Caki2 (cell line): Measurements from ENCODE around the gene SPSB3. TPM values are rescaled to one million over a fixed set of nuclear protein-coding genes. Genes with fewer than 3 reads are reported as not detected.
"Not testable (repeated sequence)": the region's sequence is repeated elsewhere in the genome, so short reads cannot be mapped to it uniquely, and the experiment has no call there.

Source experiments
- DNase-seq: peaks from one replicate; pipeline ENCODE4 v3.0.0-alpha.2; 2015; ENCODE audit warnings: low read depth
- in situ Hi-C: cut with HindIII; loops from 2 replicates; pipeline ENCODE4 v1.10.0; 2016; ENCODE audit warnings: low sequenced_read_pairs, low pct_unique_long_range_greater_than_20kb, mixed read lengths
- total RNA-seq: library from RNA; depleted of rRNA; stranded (reverse); fragments of >200 nt; shearing (Covaris generic); gene quantifications from 2 replicates; pipeline ENCODE4 v1.2.3, GENCODE V29; 2014; ENCODE audit warnings: low replicate concordance; rRNA removed

SPSB3 gene
- total RNA-seq, 1 experiment from 2014 or later: 87.3 TPM

DNA sequence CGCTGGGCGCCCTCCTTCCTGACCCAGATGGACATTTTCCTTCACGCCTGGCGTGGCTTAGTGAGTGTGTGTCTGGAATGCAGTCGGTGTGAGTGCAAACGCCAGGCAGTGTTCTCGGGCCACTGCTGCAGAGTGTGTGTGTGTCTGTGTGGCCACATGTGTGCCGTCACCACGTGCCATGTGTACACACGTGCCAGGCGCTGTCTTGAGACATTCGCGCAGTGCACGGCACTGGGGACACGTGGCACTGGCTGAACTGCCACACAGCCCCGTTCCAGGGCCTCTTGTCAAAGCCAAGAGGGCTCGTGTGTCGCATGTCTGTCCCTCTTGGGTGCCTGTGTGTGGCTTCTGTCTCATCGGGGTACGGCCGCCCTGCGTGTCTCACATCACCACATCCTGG is 47.6 kb downstream of the SPSB3 start:
- DNase-seq: no peak
- in situ Hi-C loops: no loop called here

DNA sequence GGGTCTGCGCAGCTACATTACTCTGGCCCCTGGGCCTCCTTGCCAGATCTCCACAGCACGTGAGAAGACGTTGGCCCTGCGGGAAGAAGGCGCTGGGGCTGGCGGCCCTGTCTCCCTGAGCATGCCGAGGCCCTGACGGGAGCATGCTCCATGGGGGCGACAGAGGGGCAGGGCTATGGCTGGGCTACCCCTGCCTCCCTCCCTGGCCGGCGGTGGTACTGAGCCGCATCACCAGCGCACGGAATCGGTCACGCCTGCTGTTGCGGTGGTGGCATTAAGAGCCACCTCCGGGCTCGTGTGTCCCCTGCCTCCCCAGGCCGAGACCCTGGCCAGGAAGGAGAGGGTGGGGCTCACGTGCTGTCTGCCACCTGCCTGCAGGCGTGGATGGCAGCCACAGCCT is 48.2 kb downstream of the SPSB3 start:
- in situ Hi-C loops: no loop called here
- DNase-seq: no peak

DNA sequence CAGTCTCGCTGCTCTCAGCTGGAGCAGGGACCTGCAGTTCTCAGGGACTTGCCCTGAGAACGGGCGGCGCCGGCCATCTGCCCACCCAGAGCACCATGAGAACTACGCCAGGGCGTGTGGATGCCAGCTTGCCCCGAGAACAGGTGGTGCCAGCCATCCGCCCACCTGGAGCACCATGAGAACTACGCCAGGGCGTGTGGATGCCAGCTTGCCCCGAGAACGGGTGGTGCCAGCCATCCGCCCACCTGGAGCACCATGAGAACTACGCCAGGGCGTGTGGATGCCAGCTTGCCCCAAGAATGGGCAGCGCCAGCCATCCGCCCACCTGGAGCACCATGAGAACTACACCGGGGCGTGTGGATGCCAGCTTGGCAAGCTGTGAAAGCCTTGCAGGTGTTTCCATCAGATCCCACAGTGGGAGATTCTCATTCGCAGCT is 49.8 kb downstream of the SPSB3 start:
- DNase-seq, in situ Hi-C loops: not testable (repeated sequence)

DNA sequence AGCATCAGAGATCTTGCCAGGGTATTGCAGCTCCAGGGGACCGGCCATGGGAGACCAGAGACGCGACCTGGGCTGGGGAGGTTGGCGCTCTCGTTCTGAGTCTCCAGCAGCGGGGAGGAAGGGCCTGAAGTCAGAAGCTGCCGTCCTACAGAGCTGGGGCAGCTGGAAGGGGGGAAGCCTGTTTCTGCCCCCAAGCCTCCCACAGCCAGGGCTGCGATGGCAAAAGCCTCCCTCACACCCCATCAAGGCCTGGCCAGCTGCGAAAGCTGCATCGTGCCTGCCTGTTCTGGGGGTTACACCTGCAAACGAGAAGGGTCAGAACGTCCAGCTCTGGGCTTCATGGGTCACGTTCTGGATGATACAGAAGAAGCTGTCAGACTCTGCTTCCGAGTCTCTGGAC is 50.3 kb downstream of the SPSB3 start:
- no peak for DNase-seq

DNA sequence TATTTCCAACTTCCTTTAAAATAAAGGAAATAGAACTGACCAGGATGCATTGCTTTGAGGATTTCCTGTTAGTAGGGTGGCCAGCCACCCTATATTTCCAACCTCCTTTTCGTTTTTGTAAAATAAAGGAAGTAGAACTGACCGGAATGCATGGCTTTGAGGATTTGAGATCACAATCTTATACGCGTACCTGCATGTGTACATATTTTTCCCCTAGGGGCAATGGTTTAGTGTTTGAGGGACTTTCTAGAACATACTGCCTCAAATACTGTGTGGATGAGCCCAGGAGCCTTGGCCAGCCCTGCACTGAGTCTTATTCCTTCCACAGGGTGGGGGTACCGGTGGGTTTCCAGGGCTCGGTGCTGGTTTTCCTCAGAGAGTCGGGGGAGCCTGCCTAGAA is 50.8 kb downstream of the SPSB3 start:
- no peak for DNase-seq
- in situ Hi-C loops: no loop called here

More for the DNA sequence above, 50.3 kb downstream of the SPSB3 start:
- in situ Hi-C loops: no loop called here

DNA sequence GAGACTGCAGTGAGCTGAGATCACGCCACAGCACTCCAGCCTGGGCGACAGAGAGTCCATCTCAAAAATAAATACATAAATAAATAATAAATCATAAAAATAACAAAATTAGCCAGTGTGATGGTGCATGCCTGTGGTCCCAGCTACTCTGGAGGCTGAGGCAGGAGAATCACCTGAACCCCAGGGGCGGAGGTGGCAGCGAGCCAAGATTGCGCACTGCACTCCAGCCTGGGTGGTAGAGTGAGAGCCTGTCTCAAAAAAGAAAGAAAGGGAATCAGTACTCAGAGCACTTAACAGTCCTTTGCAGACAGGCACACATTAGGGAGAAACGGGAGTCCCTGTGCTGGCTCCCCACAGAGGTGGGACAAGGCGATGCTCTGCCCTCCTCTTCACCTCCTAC is 51.3 kb downstream of the SPSB3 start:
- in situ Hi-C loops: no loop called here
- no peak for DNase-seq

DNA sequence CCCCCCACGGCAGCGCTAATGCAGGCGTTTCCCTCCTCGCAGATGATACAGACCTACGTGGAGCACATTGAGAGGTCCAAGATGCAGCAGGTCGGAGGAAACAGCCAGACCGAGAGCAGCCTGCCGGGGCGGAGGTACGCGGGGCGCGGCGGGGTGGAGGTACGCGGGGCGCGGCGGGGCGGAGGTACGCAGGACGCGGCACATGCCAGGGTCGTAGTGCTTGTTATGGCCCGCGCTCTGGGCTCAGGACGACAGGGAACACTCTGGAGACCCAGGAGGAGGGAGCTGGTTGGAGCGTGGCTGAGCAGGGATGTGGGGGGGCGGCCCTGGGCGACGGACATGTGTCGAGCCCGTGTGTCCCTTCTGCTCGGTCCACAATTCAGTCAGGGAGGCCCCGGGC is 52.9 kb downstream of the SPSB3 start:
- in situ Hi-C loops: no loop called here
- DNase-seq: no peak

DNA sequence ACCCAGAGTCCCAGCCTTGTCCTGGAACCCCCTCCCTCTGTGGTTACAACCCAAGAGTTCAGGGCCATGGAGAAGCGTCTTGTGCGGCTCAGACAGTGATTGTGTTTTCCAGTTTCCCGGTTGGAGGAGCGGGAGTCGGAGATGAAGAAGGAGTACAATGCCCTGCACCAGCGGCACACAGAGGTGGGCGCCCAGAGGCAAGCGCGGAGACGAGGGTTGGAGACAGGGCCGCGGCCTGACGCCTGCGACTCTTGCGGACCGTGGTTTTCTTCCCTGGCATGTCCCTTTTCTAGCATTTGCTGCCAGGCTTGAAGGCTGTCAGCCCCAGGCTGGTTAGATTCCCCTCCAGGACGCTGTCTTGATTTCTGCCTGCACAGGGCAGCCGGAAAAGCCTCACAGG is 53.3 kb downstream of the SPSB3 start:
- in situ Hi-C loops: no loop called here

DNA sequence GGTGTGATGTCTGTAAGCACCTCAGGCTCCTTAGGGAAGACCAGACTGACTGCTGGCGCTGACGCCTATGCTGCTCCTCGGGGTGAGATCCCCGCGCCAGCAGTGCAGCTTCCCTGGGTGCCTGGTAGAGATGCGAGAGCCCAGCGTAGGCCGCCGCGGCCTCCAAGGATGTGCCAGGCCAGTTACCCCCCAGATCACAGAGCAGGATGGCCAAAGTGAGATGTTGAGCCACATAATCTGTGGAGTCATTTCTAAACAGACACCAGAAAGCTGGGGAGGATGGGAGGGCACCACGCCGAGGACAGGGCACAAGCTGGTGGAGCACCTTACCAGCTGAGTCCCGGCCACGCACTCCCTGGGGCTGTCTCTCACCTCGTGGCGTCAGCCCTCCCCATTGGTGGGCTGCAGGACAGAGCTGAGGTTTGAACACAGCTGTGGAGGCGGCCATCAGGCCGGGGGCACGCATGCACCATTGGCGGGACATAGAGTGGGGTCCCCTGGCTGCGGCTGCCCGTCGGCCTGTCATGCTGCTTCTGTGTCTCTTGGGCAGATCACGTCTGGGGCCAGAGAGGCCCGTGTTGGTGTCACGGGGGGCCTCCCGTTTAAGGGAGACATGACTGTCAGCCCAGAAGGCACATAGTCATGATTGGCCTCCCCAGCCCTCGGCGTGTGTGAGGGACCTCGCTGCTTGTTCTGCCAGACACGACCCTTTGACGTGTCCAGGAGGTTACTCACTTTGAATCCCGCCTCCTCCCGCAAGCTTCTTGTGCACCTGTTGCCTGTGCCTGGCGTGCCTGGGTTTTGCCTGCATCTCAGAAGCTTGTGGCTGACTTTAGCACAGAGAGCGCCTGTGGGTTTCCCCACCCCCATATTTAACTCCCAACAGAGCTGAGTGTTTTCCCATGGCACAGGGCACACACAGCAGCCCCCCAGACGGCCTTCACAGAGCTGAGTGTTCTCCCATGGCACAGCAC is 54.4 kb downstream of the SPSB3 start:
- in situ Hi-C loops: no loop called here
- no peak for DNase-seq

More for the DNA sequence above, 53.3 kb downstream of the SPSB3 start:
- no peak for DNase-seq

Other genes starting within 250 kb of the SPSB3 start
- not detected in 2 replicates for gene TMEM204, start 248.9 kb downstream of the SPSB3 start, total RNA-seq
- 34.1 and 57.5 TPM in 2 replicates for gene IFT140, start 170.5 kb downstream of the SPSB3 start, total RNA-seq
- 4.1 TPM in 2 replicates for gene CRAMP1, start 170.2 kb downstream of the SPSB3 start, total RNA-seq
- 257 and 290 TPM in 2 replicates for gene JPT2, start 104.3 kb downstream of the SPSB3 start, total RNA-seq
- 13.8 and 24.5 TPM in 2 replicates for gene MAPK8IP3, start 76.4 kb downstream of the SPSB3 start, total RNA-seq
- 218 and 272 TPM in 2 replicates for gene NME3, start 11.0 kb downstream of the SPSB3 start, total RNA-seq
- 3.5 and 8.9 TPM in 2 replicates for gene EME2, start 9.8 kb downstream of the SPSB3 start, total RNA-seq
- 434 and 458 TPM in 2 replicates for gene MRPS34, start 9.4 kb downstream of the SPSB3 start, total RNA-seq
- gene NUBP2, start 389 bp upstream of the SPSB3 start, total RNA-seq: 233 and 346 TPM in 2 replicates
- not detected in 2 replicates for gene IGFALS, start 11.1 kb upstream of the SPSB3 start, total RNA-seq
- 205 and 219 TPM in 2 replicates for gene HAGH, start 44.3 kb upstream of the SPSB3 start, total RNA-seq
- 120 and 169 TPM in 2 replicates for gene FAHD1, start 44.6 kb upstream of the SPSB3 start, total RNA-seq
- 41.4 and 49.6 TPM in 2 replicates for gene MEIOB, start 89.6 kb upstream of the SPSB3 start, total RNA-seq
- not detected in 2 replicates for gene HS3ST6, start 135.8 kb upstream of the SPSB3 start, total RNA-seq
- 275 and 288 TPM in 2 replicates for gene MSRB1, start 160.6 kb upstream of the SPSB3 start, total RNA-seq
- gene RPL3L, start 172.1 kb upstream of the SPSB3 start, total RNA-seq: not detected in 2 replicates
- gene NDUFB10, start 177.0 kb upstream of the SPSB3 start, total RNA-seq: 527 and 683 TPM in 2 replicates
- 7,960 and 10,766 TPM in 2 replicates for gene RPS2, start 182.3 kb upstream of the SPSB3 start, total RNA-seq
- gene RNF151, start 184.3 kb upstream of the SPSB3 start, total RNA-seq: not detected in 2 replicates
- 128 and 160 TPM in 2 replicates for gene TBL3, start 189.5 kb upstream of the SPSB3 start, total RNA-seq
- 0.24 TPM in 1 of 2 replicates, not detected in the other for gene NOXO1, start 198.9 kb upstream of the SPSB3 start, total RNA-seq
- 55.9 and 56.8 TPM in 2 replicates for gene GFER, start 201.6 kb upstream of the SPSB3 start, total RNA-seq
- 37.8 and 44.9 TPM in 2 replicates for gene SYNGR3, start 207.4 kb upstream of the SPSB3 start, total RNA-seq
- 45.0 and 89.3 TPM in 2 replicates for gene ZNF598, start 227.2 kb upstream of the SPSB3 start, total RNA-seq
- not detected in 2 replicates for gene NPW, start 237.2 kb upstream of the SPSB3 start, total RNA-seq
- gene NHERF2, start 244.3 kb upstream of the SPSB3 start, total RNA-seq: 30.3 and 32.4 TPM in 2 replicates